GM18526 (cell line): ENCODE data around the gene CAST.

Experiments
- POLR2A ChIP-seq: IDR thresholded peaks from 3 replicates; pipeline ENCODE4 v1.6.1; 2011; ENCODE audit not compliant: insufficient read length; ENCODE audit errors: extremely low read depth

Gene CAST

GRCh38 chr5:96790961-96791504 is 128.9 kb downstream of the CAST start:
- TF ChIP-seq POLR2A = no peak

- no peak for TF ChIP-seq POLR2A
Measured at GRCh38 chr5:96794757-96795156, 132.6 kb downstream of the CAST start.

- no peak for TF ChIP-seq POLR2A
Measured at GRCh38 chr5:96795626-96796025, 133.4 kb downstream of the CAST start.

GRCh38 chr5:96796434-96796833 is 134.3 kb downstream of the CAST start:
- TF ChIP-seq POLR2A = no peak

GRCh38 chr5:96807075-96807654 is 145.0 kb downstream of the CAST start:
- no peak for TF ChIP-seq POLR2A

- no peak for TF ChIP-seq POLR2A
Measured at GRCh38 chr5:96808541-96808828, 146.3 kb downstream of the CAST start.

GRCh38 chr5:96808868-96809558 is 146.8 kb downstream of the CAST start:
- no peak for TF ChIP-seq POLR2A

GRCh38 chr5:96809921-96810320 is 147.7 kb downstream of the CAST start:
- no peak for TF ChIP-seq POLR2A

GRCh38 chr5:96812851-96813250 is 150.7 kb downstream of the CAST start:
- no peak for TF ChIP-seq POLR2A

- no peak for TF ChIP-seq POLR2A
Measured at GRCh38 chr5:96814041-96814440, 151.9 kb downstream of the CAST start.

- TF ChIP-seq POLR2A = no peak
Measured at GRCh38 chr5:96816411-96816939, 154.3 kb downstream of the CAST start.

GRCh38 chr5:96816991-96817390 is 154.8 kb downstream of the CAST start:
- TF ChIP-seq POLR2A = no peak

- TF ChIP-seq POLR2A = no peak
Measured at GRCh38 chr5:96817506-96817905, 155.3 kb downstream of the CAST start.

- no peak for TF ChIP-seq POLR2A
Measured at GRCh38 chr5:96818125-96818788, 156.1 kb downstream of the CAST start.

- no peak for TF ChIP-seq POLR2A
Measured at GRCh38 chr5:96819806-96820205, 157.6 kb downstream of the CAST start.

- no peak for TF ChIP-seq POLR2A
Measured at GRCh38 chr5:96821260-96821916, 159.2 kb downstream of the CAST start.
